Measurements from ENCODE around the gene MRGPRX1. TPM values are rescaled to one million over a fixed set of nuclear protein-coding genes. Genes with fewer than 3 reads are reported as not detected.

Gene MRGPRX1
- total and polyA plus RNA-seq, 2 experiments from 2014 or later: not detected

DNA sequence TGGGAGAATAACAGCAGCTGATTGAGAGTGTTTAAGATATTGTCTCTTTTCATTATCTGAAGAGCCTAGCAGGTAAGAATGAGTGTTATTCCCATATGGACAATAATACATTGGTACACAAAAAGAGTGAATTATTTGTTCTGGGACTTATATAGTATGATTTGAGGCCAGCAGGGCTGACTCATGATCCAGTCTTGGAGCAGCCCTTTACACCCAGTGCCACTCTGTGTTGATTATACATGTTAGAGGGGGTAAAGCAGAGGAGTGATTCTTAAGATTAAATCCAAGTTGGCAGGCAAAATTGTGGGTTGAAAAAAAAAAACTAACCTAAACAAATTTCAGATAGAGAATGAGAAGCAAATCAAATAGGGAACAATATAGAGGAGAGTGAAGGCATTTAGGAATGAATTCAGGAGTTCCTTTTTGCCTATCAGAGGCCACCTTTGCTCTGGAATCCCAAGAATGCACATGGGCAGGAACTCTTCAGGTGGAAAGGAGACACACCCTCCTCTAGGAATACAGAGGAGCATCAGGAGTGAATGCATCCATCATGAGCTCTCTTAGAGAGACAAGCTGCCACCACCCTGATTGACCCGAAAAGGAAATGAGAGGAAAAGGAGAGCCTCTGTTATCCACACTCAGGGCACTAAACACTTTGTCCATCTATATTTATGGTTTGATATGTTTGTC, 19.2 kb upstream of the MRGPRX1 start:
- Mint-ChIP-seq H3K36me3 (ENCODE audit: low read depth) (no peaks in the 10 kb centered on the region), H3K9me3 (no peaks in the 10 kb centered on the region), H3K27me3 (ENCODE audit: insufficient read depth, low read depth, poor library complexity) (no peaks in the 10 kb centered on the region), H3K4me1 (peaks cover 19% of the 10 kb centered on the region), H3K27ac (peak overlapping the region; percentile 68), H3K4me3 (no peak overlapping the region)
- peaks cover 4% of the 10 kb centered on the region; the same call in 1 of the 2 replicates for H3K9me2 ChIP-seq (ENCODE audit: insufficient read depth)
- TF ChIP-seq, protein P1, sequence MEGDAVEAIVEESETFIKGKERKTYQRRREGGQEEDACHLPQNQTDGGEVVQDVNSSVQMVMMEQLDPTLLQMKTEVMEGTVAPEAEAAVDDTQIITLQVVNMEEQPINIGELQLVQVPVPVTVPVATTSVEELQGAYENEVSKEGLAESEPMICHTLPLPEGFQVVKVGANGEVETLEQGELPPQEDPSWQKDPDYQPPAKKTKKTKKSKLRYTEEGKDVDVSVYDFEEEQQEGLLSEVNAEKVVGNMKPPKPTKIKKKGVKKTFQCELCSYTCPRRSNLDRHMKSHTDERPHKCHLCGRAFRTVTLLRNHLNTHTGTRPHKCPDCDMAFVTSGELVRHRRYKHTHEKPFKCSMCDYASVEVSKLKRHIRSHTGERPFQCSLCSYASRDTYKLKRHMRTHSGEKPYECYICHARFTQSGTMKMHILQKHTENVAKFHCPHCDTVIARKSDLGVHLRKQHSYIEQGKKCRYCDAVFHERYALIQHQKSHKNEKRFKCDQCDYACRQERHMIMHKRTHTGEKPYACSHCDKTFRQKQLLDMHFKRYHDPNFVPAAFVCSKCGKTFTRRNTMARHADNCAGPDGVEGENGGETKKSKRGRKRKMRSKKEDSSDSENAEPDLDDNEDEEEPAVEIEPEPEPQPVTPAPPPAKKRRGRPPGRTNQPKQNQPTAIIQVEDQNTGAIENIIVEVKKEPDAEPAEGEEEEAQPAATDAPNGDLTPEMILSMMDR (conservative IDR thresholded peaks at IDR 0.05; ENCODE audit: low read depth in 2 of 2): no peak
- TF ChIP-seq, protein P2, sequence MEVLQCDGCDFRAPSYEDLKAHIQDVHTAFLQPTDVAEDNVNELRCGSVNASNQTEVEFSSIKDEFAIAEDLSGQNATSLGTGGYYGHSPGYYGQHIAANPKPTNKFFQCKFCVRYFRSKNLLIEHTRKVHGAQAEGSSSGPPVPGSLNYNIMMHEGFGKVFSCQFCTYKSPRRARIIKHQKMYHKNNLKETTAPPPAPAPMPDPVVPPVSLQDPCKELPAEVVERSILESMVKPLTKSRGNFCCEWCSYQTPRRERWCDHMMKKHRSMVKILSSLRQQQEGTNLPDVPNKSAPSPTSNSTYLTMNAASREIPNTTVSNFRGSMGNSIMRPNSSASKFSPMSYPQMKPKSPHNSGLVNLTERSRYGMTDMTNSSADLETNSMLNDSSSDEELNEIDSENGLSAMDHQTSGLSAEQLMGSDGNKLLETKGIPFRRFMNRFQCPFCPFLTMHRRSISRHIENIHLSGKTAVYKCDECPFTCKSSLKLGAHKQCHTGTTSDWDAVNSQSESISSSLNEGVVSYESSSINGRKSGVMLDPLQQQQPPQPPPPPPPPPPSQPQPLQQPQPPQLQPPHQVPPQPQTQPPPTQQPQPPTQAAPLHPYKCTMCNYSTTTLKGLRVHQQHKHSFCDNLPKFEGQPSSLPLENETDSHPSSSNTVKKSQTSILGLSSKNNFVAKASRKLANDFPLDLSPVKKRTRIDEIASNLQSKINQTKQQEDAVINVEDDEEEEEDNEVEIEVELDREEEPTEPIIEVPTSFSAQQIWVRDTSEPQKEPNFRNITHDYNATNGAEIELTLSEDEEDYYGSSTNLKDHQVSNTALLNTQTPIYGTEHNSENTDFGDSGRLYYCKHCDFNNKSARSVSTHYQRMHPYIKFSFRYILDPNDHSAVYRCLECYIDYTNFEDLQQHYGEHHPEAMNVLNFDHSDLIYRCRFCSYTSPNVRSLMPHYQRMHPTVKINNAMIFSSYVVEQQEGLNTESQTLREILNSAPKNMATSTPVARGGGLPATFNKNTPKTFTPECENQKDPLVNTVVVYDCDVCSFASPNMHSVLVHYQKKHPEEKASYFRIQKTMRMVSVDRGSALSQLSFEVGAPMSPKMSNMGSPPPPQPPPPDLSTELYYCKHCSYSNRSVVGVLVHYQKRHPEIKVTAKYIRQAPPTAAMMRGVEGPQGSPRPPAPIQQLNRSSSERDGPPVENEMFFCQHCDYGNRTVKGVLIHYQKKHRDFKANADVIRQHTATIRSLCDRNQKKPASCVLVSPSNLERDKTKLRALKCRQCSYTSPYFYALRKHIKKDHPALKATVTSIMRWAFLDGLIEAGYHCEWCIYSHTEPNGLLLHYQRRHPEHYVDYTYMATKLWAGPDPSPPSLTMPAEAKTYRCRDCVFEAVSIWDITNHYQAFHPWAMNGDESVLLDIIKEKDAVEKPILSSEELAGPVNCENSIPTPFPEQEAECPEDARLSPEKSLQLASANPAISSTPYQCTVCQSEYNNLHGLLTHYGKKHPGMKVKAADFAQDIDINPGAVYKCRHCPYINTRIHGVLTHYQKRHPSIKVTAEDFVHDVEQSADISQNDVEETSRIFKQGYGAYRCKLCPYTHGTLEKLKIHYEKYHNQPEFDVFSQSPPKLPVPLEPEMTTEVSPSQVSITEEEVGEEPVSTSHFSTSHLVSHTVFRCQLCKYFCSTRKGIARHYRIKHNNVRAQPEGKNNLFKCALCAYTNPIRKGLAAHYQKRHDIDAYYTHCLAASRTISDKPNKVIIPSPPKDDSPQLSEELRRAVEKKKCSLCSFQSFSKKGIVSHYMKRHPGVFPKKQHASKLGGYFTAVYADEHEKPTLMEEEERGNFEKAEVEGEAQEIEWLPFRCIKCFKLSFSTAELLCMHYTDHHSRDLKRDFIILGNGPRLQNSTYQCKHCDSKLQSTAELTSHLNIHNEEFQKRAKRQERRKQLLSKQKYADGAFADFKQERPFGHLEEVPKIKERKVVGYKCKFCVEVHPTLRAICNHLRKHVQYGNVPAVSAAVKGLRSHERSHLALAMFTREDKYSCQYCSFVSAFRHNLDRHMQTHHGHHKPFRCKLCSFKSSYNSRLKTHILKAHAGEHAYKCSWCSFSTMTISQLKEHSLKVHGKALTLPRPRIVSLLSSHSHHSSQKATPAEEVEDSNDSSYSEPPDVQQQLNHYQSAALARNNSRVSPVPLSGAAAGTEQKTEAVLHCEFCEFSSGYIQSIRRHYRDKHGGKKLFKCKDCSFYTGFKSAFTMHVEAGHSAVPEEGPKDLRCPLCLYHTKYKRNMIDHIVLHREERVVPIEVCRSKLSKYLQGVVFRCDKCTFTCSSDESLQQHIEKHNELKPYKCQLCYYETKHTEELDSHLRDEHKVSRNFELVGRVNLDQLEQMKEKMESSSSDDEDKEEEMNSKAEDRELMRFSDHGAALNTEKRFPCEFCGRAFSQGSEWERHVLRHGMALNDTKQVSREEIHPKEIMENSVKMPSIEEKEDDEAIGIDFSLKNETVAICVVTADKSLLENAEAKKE (CRISPR knock-in tag; IDR thresholded peaks at IDR 0.05): peak; percentile 91
- TF ChIP-seq POLR2AphosphoS5 (IDR thresholded peaks at IDR 0.05; ENCODE audit: low read depth): no peak
- no peaks in the 10 kb centered on the region for H3K36me3 ChIP-seq (ENCODE audit: insufficient read depth)
- DNase-seq (ENCODE audit: low spot score) (peak; percentile 81), ATAC-seq (peak; percentile 99)
- no peak overlapping the region; the same call in 1 of the 2 replicates for H3K4me2 ChIP-seq
- H2AFZ ChIP-seq: no peak overlapping the region
- H3K27ac ChIP-seq (ENCODE audit: low read depth): peak overlapping the region; percentile 50; the same call in 1 of the 2 replicates
- H3K27me3 ChIP-seq (ENCODE audit: insufficient read depth): no peaks in the 10 kb centered on the region
- H4K20me1 ChIP-seq (replicated peaks; ENCODE audit: insufficient read depth): no peaks in the 10 kb centered on the region
- H3K79me2 ChIP-seq (replicated peaks; ENCODE audit: insufficient read depth): no peaks in the 10 kb centered on the region
- no peaks in the 10 kb centered on the region for H3F3A ChIP-seq (replicated peaks; ENCODE audit: low read depth)
- H3K4me1 ChIP-seq (ENCODE audit: insufficient read depth): peaks cover 7% of the 10 kb centered on the region
- no peak overlapping the region for H3K4me3 ChIP-seq
